AG08396 (cell line): ENCODE results near the gene COMT.
A peak's percentile ranks its signal among the peaks of the same experiment; 100 is the strongest.

Experiments used
- DNase-seq: peaks from one replicate; pipeline ENCODE4 v3.0.0; 2012; ENCODE audit warnings: low spot score, mixed read lengths

COMT gene

GRCh38 chr22:19982991-19983578, 41.5 kb downstream of the COMT start:
- no peak for DNase-seq

GRCh38 chr22:19983741-19984140, 42.2 kb downstream of the COMT start:
- DNase-seq: no peak

GRCh38 chr22:19984201-19984753, 42.7 kb downstream of the COMT start:
- peak; percentile 89 for DNase-seq

GRCh38 chr22:19984851-19985811, 43.6 kb downstream of the COMT start:
- no peak for DNase-seq

- DNase-seq: no peak
Observed at GRCh38 chr22:19986011-19986409, 44.4 kb downstream of the COMT start.

- peak; percentile 98 for DNase-seq
Observed at GRCh38 chr22:19986410-19987341, 45.1 kb downstream of the COMT start.

GRCh38 chr22:19987394-19988306, 46.1 kb downstream of the COMT start:
- DNase-seq: no peak

GRCh38 chr22:19988331-19988808, 46.8 kb downstream of the COMT start:
- DNase-seq: no peak

GRCh38 chr22:19988965-19989724, 47.6 kb downstream of the COMT start:
- DNase-seq: no peak

GRCh38 chr22:19989725-19990067, 48.1 kb downstream of the COMT start:
- DNase-seq: no peak

GRCh38 chr22:19990188-19990587, 48.6 kb downstream of the COMT start:
- no peak for DNase-seq

GRCh38 chr22:19990609-19991394, 49.2 kb downstream of the COMT start:
- no peak for DNase-seq

- DNase-seq: no peak
Observed at GRCh38 chr22:19991395-19991644, 49.7 kb downstream of the COMT start.

GRCh38 chr22:19991645-19992451, 50.3 kb downstream of the COMT start:
- DNase-seq: no peak

- no peak for DNase-seq
Observed at GRCh38 chr22:19992481-19992911, 50.9 kb downstream of the COMT start.

GRCh38 chr22:19992921-19993355, 51.4 kb downstream of the COMT start:
- DNase-seq: no peak

- no peak for DNase-seq
Observed at GRCh38 chr22:19993926-19994325, 52.4 kb downstream of the COMT start.

- no peak for DNase-seq
Observed at GRCh38 chr22:19994851-19995610, 53.5 kb downstream of the COMT start.
